ENCODE results near the gene ATP5MC3. TPM values are rescaled to one million over a fixed set of nuclear protein-coding genes. Genes with fewer than 3 reads are reported as not detected.

Gene ATP5MC3
- total and polyA plus RNA-seq, 2 of the 13 experiments (the other 11 are each of a cell fraction or from before 2014, with no cell fraction given), result 676 to 1,007 TPM

DNA sequence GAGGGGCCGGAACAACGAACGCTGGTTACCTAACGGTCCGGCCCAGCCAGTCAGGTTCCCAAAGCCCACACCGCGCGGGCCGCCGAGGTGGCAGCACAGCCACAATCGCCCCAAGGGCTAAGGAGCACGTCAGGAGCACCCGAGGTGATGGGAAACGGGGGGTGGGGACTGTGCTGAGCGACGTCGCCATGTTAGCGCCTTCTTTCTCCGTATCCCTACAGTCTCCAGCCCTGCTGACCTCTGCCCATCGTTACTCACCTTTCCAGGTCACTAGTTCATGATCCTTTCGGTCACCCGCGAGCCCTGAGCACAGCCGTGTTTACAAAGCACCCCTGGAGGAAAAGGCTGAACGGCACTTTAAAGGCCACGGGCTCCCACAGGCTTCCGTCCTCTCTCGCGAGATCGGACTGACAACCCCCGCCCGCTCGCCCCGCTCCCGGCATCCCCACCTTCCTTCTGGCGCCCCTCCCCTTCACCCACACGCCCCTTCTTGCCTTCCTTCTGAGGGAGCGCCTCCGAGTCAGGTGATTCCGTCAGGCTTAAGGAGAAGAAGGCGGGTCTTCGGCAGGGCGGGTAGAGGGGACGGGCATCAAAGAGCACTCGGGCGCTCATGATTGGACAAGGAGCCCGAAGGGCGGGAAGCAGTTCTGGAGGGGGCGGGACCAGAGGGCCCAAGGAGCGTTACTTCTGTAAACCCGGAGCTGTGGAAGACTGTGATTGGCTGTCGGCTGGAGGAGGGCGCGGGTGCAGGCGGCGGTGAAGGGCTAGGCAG, 13.5 kb downstream of the ATP5MC3 start, which contains the start of gene ATF2 (continued):
- peak; percentile 91 for TF ChIP-seq GATAD1 (CRISPR knock-in tag; IDR thresholded peaks at IDR 0.05)
- 0 out of 2 replicates have a peak, but pooled peaks have one; percentile 58 for TF ChIP-seq ZBTB7A (CRISPR knock-in tag; IDR thresholded peaks at IDR 0.05)
- TF ChIP-seq, protein P1, sequence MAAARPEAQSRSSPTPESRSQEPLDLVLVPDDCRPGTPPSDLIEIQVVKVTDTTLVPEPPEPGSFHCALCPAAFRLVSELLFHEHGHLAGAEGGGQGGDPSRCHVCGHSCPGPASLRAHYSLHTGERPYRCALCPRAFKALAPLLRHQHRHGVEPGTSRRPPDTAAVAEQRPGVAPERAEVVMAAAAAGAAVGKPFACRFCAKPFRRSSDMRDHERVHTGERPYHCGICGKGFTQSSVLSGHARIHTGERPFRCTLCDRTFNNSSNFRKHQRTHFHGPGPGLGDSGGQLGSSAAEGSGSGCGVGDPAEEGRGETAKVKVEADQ (CRISPR knock-in tag; IDR thresholded peaks at IDR 0.05; ENCODE audit: borderline replicate concordance), result no peak
- TF ChIP-seq PRPF4 (IDR thresholded peaks at IDR 0.05; ENCODE audit: low read depth, low read length, poor library complexity, severe bottlenecking), result no peak
- TF ChIP-seq, protein P2, sequence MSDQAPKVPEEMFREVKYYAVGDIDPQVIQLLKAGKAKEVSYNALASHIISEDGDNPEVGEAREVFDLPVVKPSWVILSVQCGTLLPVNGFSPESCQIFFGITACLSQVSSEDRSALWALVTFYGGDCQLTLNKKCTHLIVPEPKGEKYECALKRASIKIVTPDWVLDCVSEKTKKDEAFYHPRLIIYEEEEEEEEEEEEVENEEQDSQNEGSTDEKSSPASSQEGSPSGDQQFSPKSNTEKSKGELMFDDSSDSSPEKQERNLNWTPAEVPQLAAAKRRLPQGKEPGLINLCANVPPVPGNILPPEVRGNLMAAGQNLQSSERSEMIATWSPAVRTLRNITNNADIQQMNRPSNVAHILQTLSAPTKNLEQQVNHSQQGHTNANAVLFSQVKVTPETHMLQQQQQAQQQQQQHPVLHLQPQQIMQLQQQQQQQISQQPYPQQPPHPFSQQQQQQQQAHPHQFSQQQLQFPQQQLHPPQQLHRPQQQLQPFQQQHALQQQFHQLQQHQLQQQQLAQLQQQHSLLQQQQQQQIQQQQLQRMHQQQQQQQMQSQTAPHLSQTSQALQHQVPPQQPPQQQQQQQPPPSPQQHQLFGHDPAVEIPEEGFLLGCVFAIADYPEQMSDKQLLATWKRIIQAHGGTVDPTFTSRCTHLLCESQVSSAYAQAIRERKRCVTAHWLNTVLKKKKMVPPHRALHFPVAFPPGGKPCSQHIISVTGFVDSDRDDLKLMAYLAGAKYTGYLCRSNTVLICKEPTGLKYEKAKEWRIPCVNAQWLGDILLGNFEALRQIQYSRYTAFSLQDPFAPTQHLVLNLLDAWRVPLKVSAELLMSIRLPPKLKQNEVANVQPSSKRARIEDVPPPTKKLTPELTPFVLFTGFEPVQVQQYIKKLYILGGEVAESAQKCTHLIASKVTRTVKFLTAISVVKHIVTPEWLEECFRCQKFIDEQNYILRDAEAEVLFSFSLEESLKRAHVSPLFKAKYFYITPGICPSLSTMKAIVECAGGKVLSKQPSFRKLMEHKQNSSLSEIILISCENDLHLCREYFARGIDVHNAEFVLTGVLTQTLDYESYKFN (CRISPR knock-in tag; conservative IDR thresholded peaks at IDR 0.05), result peak; percentile 56; the same call in 1 of the 2 replicates
- TF ChIP-seq RBM22 (optimal IDR thresholded peaks at IDR 0.05; ENCODE audit: low read length), result no peak
- TF ChIP-seq ZNF652 (CRISPR knock-in tag; IDR thresholded peaks at IDR 0.05; ENCODE audit: borderline replicate concordance, low read depth), result no peak
- TF ChIP-seq, protein P3, sequence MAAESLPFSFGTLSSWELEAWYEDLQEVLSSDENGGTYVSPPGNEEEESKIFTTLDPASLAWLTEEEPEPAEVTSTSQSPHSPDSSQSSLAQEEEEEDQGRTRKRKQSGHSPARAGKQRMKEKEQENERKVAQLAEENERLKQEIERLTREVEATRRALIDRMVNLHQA (CRISPR knock-in tag; IDR thresholded peaks at IDR 0.05), result no peak
- TF ChIP-seq, protein P4, sequence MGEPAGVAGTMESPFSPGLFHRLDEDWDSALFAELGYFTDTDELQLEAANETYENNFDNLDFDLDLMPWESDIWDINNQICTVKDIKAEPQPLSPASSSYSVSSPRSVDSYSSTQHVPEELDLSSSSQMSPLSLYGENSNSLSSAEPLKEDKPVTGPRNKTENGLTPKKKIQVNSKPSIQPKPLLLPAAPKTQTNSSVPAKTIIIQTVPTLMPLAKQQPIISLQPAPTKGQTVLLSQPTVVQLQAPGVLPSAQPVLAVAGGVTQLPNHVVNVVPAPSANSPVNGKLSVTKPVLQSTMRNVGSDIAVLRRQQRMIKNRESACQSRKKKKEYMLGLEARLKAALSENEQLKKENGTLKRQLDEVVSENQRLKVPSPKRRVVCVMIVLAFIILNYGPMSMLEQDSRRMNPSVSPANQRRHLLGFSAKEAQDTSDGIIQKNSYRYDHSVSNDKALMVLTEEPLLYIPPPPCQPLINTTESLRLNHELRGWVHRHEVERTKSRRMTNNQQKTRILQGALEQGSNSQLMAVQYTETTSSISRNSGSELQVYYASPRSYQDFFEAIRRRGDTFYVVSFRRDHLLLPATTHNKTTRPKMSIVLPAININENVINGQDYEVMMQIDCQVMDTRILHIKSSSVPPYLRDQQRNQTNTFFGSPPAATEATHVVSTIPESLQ (CRISPR knock-in tag; conservative IDR thresholded peaks at IDR 0.05), result no peak
- TF ChIP-seq, protein P5, sequence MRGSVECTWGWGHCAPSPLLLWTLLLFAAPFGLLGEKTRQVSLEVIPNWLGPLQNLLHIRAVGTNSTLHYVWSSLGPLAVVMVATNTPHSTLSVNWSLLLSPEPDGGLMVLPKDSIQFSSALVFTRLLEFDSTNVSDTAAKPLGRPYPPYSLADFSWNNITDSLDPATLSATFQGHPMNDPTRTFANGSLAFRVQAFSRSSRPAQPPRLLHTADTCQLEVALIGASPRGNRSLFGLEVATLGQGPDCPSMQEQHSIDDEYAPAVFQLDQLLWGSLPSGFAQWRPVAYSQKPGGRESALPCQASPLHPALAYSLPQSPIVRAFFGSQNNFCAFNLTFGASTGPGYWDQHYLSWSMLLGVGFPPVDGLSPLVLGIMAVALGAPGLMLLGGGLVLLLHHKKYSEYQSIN (CRISPR knock-in tag; IDR thresholded peaks at IDR 0.05; ENCODE audit: borderline replicate concordance), result no peak
- no peak for TF ChIP-seq ZBTB8A (CRISPR knock-in tag; IDR thresholded peaks at IDR 0.05; ENCODE audit: borderline replicate concordance, low read depth)
- TF ChIP-seq, protein P6, sequence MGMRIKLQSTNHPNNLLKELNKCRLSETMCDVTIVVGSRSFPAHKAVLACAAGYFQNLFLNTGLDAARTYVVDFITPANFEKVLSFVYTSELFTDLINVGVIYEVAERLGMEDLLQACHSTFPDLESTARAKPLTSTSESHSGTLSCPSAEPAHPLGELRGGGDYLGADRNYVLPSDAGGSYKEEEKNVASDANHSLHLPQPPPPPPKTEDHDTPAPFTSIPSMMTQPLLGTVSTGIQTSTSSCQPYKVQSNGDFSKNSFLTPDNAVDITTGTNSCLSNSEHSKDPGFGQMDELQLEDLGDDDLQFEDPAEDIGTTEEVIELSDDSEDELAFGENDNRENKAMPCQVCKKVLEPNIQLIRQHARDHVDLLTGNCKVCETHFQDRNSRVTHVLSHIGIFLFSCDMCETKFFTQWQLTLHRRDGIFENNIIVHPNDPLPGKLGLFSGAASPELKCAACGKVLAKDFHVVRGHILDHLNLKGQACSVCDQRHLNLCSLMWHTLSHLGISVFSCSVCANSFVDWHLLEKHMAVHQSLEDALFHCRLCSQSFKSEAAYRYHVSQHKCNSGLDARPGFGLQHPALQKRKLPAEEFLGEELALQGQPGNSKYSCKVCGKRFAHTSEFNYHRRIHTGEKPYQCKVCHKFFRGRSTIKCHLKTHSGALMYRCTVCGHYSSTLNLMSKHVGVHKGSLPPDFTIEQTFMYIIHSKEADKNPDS (CRISPR knock-in tag; IDR thresholded peaks at IDR 0.05), result no peak; the same call in 1 of the 2 replicates
- peak; percentile 78 for TF ChIP-seq MTA1 (CRISPR knock-in tag; IDR thresholded peaks at IDR 0.05; ENCODE audit: borderline replicate concordance)
- peak; percentile 42; the same call in 1 of the 2 replicates for TF ChIP-seq MED13 (CRISPR knock-in tag; IDR thresholded peaks at IDR 0.05)
